Loucy (cell line): ENCODE results near the gene MBD6.

Experiments
- CTCF ChIP-seq: fragments of 200-600 bp; sonication (generic); conservative IDR thresholded peaks from 2 replicates; pipeline ENCODE4 v1.5.1; 2014; ENCODE audit warnings: mild to moderate bottlenecking, antibody characterized with exemption, low read length
- EZH2phosphoT487 ChIP-seq: fragments of 200-600 bp; IDR thresholded peaks from 2 replicates; pipeline ENCODE4 v1.6.1; 2018; ENCODE audit warnings: antibody characterized with exemption, mild to moderate bottlenecking, moderate library complexity, borderline replicate concordance

- TF ChIP-seq CTCF, result no peak
- TF ChIP-seq EZH2phosphoT487, result no peak
Measured at GRCh38 chr12:57473886-57474285, 48.7 kb upstream of the MBD6 start.
